IMR-90 (cell line): ENCODE measurements around the gene AMFR. TPM values are rescaled to one million over a fixed set of nuclear protein-coding genes. Genes with fewer than 3 reads are reported as not detected.

Experiments used
- ATAC-seq: fragments of 200-7000 bp; cut with Tn5 transposase; 2 replicates; pipeline ENCODE4 v1.9.1; 2020; ENCODE audit warnings: low read depth, mild to moderate bottlenecking, moderate library complexity
- BruUV-seq: library from RNA; stranded (reverse); fragments of 400-500 nt; replicated peaks from 2 replicates; lab custom pipeline; 2021; lab: Mats Ljungman, UMichigan
- CTCF ChIA-PET: fragments of 300-600 bp; formaldehyde crosslinking; extraction: SDS; loops from one replicate; lab custom pipeline; 2021; ENCODE audit warnings: antibody characterized with exemption; lab: Yijun Ruan, JAX
- POLR2A ChIA-PET: fragments of 300-600 bp; sonication (Branson Sonifier 250); formaldehyde crosslinking; loops from one replicate; lab custom pipeline; 2022; ENCODE audit warnings: antibody characterized with exemption; ENCODE audit not compliant: unreplicated experiment; lab: Charles Lee
- DNase-seq: peaks from one replicate; pipeline ENCODE4 v3.0.0; 2013
- H2AFZ ChIP-seq: replicated peaks from 2 replicates; pipeline ENCODE3; 2013; ENCODE audit warnings: low read length, mild to moderate bottlenecking; ENCODE audit not compliant: poor library complexity
- H2AK5ac ChIP-seq: 2 replicates; pipeline ENCODE4 v1.6.1; 2013; ENCODE audit warnings: low read depth, low read length, inconsistent platforms
- H2AK9ac ChIP-seq: replicated peaks from 2 replicates; pipeline ENCODE3; 2013; ENCODE audit warnings: mild to moderate bottlenecking, low read depth, low read length, moderate library complexity; ENCODE audit not compliant: poor library complexity
- H2BK120ac ChIP-seq: 2 replicates; pipeline ENCODE4 v1.6.1; 2013; ENCODE audit warnings: low read depth, low read length, inconsistent platforms
- H2BK15ac ChIP-seq: 3 replicates; pipeline ENCODE4 v1.6.1; 2013; ENCODE audit warnings: low read depth, low read length, inconsistent platforms
- H2BK20ac ChIP-seq: 2 replicates; pipeline ENCODE4 v1.6.1; 2013; ENCODE audit warnings: low read depth, mild to moderate bottlenecking, inconsistent platforms, low read length, moderate library complexity
- H2BK5ac ChIP-seq: 2 replicates; pipeline ENCODE4 v1.6.1; 2013; ENCODE audit warnings: mild to moderate bottlenecking, low read depth, low read length, inconsistent platforms; ENCODE audit not compliant: poor library complexity, severe bottlenecking
- H3K14ac ChIP-seq: replicated peaks from 2 replicates; pipeline ENCODE4 v1.6.1; 2013; ENCODE audit warnings: low read depth, low read length, inconsistent platforms
- H3K18ac ChIP-seq: 2 replicates; pipeline ENCODE4 v1.6.1; 2013; ENCODE audit warnings: low read depth, low read length, control low read depth
- H3K23ac ChIP-seq: 2 replicates; pipeline ENCODE4 v1.6.1; 2013; ENCODE audit warnings: low read depth, low read length, inconsistent platforms
- H3K27ac ChIP-seq: 2 replicates; pipeline ENCODE4 v1.5.1; 2013; ENCODE audit warnings: mild to moderate bottlenecking, control low read depth, low read length; ENCODE audit not compliant: insufficient read depth
- H3K27me3 ChIP-seq: 2 replicates; pipeline ENCODE4 v1.6.1; 2013; ENCODE audit warnings: low read length; ENCODE audit not compliant: control insufficient read depth, insufficient read depth
- H3K36me3 ChIP-seq: 2 replicates; pipeline ENCODE4 v1.6.1; 2013; ENCODE audit warnings: low read length, mixed read lengths; ENCODE audit not compliant: control insufficient read depth, insufficient read depth
- H3K4ac ChIP-seq: 2 replicates; pipeline ENCODE4 v1.6.1; 2013; ENCODE audit warnings: low read depth, low read length, inconsistent platforms
- H3K4me1 ChIP-seq: 2 replicates; pipeline ENCODE4 v1.6.1; 2013; ENCODE audit warnings: low read length, mixed read lengths; ENCODE audit not compliant: control insufficient read depth, insufficient read depth
- H3K4me2 ChIP-seq: 2 replicates; pipeline ENCODE4 v1.6.1; 2013; ENCODE audit warnings: low read depth, mild to moderate bottlenecking, control low read depth, low read length, moderate library complexity
- H3K4me3 ChIP-seq: 2 replicates; pipeline ENCODE4 v1.5.1; 2013; ENCODE audit warnings: low read depth, mild to moderate bottlenecking, control low read depth, low read length, moderate library complexity; ENCODE audit not compliant: insufficient read depth
- H3K56ac ChIP-seq: 2 replicates; pipeline ENCODE4 v1.6.1; 2013; ENCODE audit warnings: low read length, inconsistent platforms; ENCODE audit not compliant: insufficient read depth; ENCODE audit errors: extremely low read depth
- H3K79me1 ChIP-seq, 2 experiments: 2 replicates each; pipeline ENCODE4 v1.6.1; 2013; ENCODE audit warnings: low read length in 2 of 2, inconsistent platforms in 1 of 2, low read depth in 1 of 2
- H3K9ac ChIP-seq: 2 replicates; pipeline ENCODE4 v1.6.1; 2013; ENCODE audit warnings: low read depth, low read length, control low read depth
- H3K9me1 ChIP-seq: 2 replicates; pipeline ENCODE4 v1.6.1; 2013; ENCODE audit warnings: low read length, inconsistent platforms; ENCODE audit not compliant: insufficient read depth
- H3K9me3 ChIP-seq: 2 replicates; pipeline ENCODE4 v1.6.1; 2013; ENCODE audit warnings: low read length; ENCODE audit not compliant: control insufficient read depth, insufficient read depth
- H4K20me1 ChIP-seq: 2 replicates; pipeline ENCODE4 v1.6.1; 2013; ENCODE audit warnings: low read length, inconsistent platforms; ENCODE audit not compliant: insufficient read depth
- H4K5ac ChIP-seq: 2 replicates; pipeline ENCODE4 v1.6.1; 2013; ENCODE audit warnings: mild to moderate bottlenecking, low read depth, low read length, control low read depth
- H4K8ac ChIP-seq, 2 experiments: 2 replicates each; pipeline ENCODE4 v1.6.1; 2013; ENCODE audit warnings: low read depth in 2 of 2, low read length in 2 of 2, control low read depth in 1 of 2, inconsistent platforms in 1 of 2
- H4K91ac ChIP-seq: 2 replicates; pipeline ENCODE4 v1.6.1; 2013; ENCODE audit warnings: low read depth, low read length, inconsistent platforms; ENCODE audit not compliant: insufficient read depth
- MAZ ChIP-seq: IDR thresholded peaks from 2 replicates; pipeline ENCODE4 v1.6.1; 2012; ENCODE audit warnings: low read depth, mild to moderate bottlenecking, low read length, improper control_type of control experiment, moderate library complexity, borderline replicate concordance
- POLR2A ChIP-seq: IDR thresholded peaks from 2 replicates; pipeline ENCODE4 v1.6.1; 2012; ENCODE audit warnings: mild to moderate bottlenecking, low read depth, low read length
- WGBS, 2 experiments: methylation state at CpG; one replicate each; pipeline versions ENCODE4 v1.1.5 to v1.1.7; 2013; ENCODE audit warnings: missing lambda C conversion rate in 2 of 2; ENCODE audit not compliant: insufficient read length in 1 of 2; ENCODE audit errors: extremely low coverage in 2 of 2; 5-methylcytosine and 5-hydroxymethylcytosine counted together
- dilution Hi-C: fragments of 300-500 bp; cut with HindIII; formaldehyde crosslinking; loops from one replicate; pipeline ENCODE4 v1.14.3; 2018; ENCODE audit warnings: low sequenced_read_pairs; ENCODE audit not compliant: unreplicated experiment
- in situ Hi-C: fragments of 300-500 bp; cut with MboI; formaldehyde crosslinking; loops from 3 replicates; pipeline ENCODE4 v1.14.3; 2019; ENCODE audit warnings: low sequenced_read_pairs, inconsistent platforms, mixed read lengths
- intact Hi-C: fragments of 100-400 bp; cut with micrococcal nuclease; formaldehyde crosslinking; loops from 2 replicates; pipeline ENCODE4 v1.10.0; 2022
- polyA plus RNA-seq, 3 experiments: library from polyadenylated mRNA; depleted of rRNA; stranded (reverse); fragments of >200 nt; gene quantifications; 2 replicates each; pipeline ENCODE4 v1.2.3, GENCODE V29; 2012; ENCODE audit warnings: low replicate concordance in 1 of 3
- total RNA-seq: library from RNA; depleted of rRNA; stranded (reverse); fragments of >200 nt; gene quantifications from 2 replicates; pipeline ENCODE4 v1.2.3, GENCODE V29; 2012

The AMFR gene
- total and polyA plus RNA-seq, 2 of the 4 experiments (the other 2 are of a cell fraction), result 60.7 to 216 TPM

- H2BK15ac ChIP-seq, result peak overlapping the region; percentile 90; the same call in 2 of the 3 replicates
- H3K4ac ChIP-seq, result peak overlapping the region; percentile 89
- H3K27me3 ChIP-seq, result no peaks in the 10 kb centered on the region; the same call in 1 of the 2 replicates
- peak overlapping the region; percentile 82 for H3K23ac ChIP-seq
- ATAC-seq, result peak; percentile 47
- H3K56ac ChIP-seq, result peak overlapping the region; percentile 87
- H4K91ac ChIP-seq, result peak overlapping the region; percentile 99
- WGBS, 2 experiments, result no CpG with 5 or more reads among the region's 13 CpGs
- H3K27ac ChIP-seq, result peak overlapping the region; percentile 78
- no TSS peak for BruUV-seq
- H3K9ac ChIP-seq, result peak overlapping the region; percentile 58
- peak overlapping the region; percentile 91 for H4K5ac ChIP-seq
- H3K79me1 ChIP-seq, result peaks cover 0 to 8% of the 10 kb centered on the region in 2 experiments; a peak in 1 of 4 replicates
- H3K4me2 ChIP-seq, result peak overlapping the region; percentile 76
- ChIA-PET POLR2A (no interaction called here), CTCF (interaction anchor here (0.9 to 1.7 kb wide), 3 partner anchors 10 to 57 kb away, joined by 3 to 4 read pairs (median 4); no protein-coding TSS in a partner anchor)
- peak; percentile 63 for DNase-seq
- peak overlapping the region; percentile 95 for H2AK5ac ChIP-seq
- intact Hi-C loops (loop anchor here (2.0 to 10.0 kb wide), 2 partner anchors 67 to 247 kb away; partner anchors contain the start of genes AMFR and MT2A), dilution Hi-C loops (no loop called here), in situ Hi-C loops (loop anchor here (25.0 kb wide), 1 partner anchor 870 kb away; the partner anchor contains the start of gene MMP2)
- H3K4me1 ChIP-seq, result peaks cover 12% of the 10 kb centered on the region
- H3K36me3 ChIP-seq, result peaks cover 11% of the 10 kb centered on the region; the same call in 1 of the 2 replicates
- peak overlapping the region; percentile 95 for H2AFZ ChIP-seq
- H2BK5ac ChIP-seq, result peak overlapping the region; percentile 87
- H2AK9ac ChIP-seq, result peak overlapping the region; percentile 92
- peak overlapping the region; percentile 75 for H2BK120ac ChIP-seq
- no peaks in the 10 kb centered on the region for H3K9me3 ChIP-seq
- no peak for TF ChIP-seq MAZ
- peak; percentile 36; the same call in 1 of the 2 replicates for TF ChIP-seq POLR2A
- peak overlapping the region; percentile 50; the same call in 1 of the 2 replicates for H3K4me3 ChIP-seq
- peak overlapping the region; percentile 86 for H3K14ac ChIP-seq
- no peaks in the 10 kb centered on the region for H4K20me1 ChIP-seq
- H3K9me1 ChIP-seq, result peaks cover 8% of the 10 kb centered on the region
- peak overlapping the region; percentile 84 to 96 for H4K8ac ChIP-seq
- peak overlapping the region; percentile 60 for H2BK20ac ChIP-seq
- peak overlapping the region; percentile 80 for H3K18ac ChIP-seq
Measured at GRCh38 chr16:56357241-56357764, 68.0 kb downstream of the AMFR start.
